MCF 10A (cell line): ENCODE results near the gene ZNF649. TPM values are rescaled to one million over a fixed set of nuclear protein-coding genes. Genes with fewer than 3 reads are reported as not detected.

Experiments used
- BruUV-seq: library from RNA; stranded (reverse); fragments of 400-500 nt; replicated peaks from 2 replicates; lab custom pipeline; 2021; lab: Mats Ljungman, UMichigan
- CTCF ChIA-PET: fragments of 300-600 bp; sonication (Branson Sonifier 250); formaldehyde crosslinking; extraction: SDS; loops from one replicate; lab custom pipeline; 2021; ENCODE audit warnings: antibody characterized with exemption, inconsistent platforms; lab: Yijun Ruan, JAX
- POLR2A ChIA-PET: fragments of 300-600, 350-650 bp; sonication (Branson Sonifier 250); formaldehyde crosslinking; extraction: SDS; loops from one replicate; lab custom pipeline; 2020; ENCODE audit warnings: antibody characterized with exemption, inconsistent platforms; lab: Yijun Ruan, JAX
- DNase-seq: peaks from one replicate; pipeline ENCODE4 v3.0.0-alpha.2; 2018; ENCODE audit not compliant: unreplicated experiment
- H3K27ac Mint-ChIP-seq: one replicate; pipeline ENCODE4 v1.8.0; 2022; ENCODE audit warnings: mild to moderate bottlenecking, low read depth, mixed read lengths; ENCODE audit not compliant: unreplicated experiment
- H3K27me3 Mint-ChIP-seq: one replicate; pipeline ENCODE4 v1.8.0; 2022; ENCODE audit warnings: mixed read lengths; ENCODE audit not compliant: insufficient read depth, unreplicated experiment
- H3K36me3 Mint-ChIP-seq: one replicate; pipeline ENCODE4 v1.8.0; 2022; ENCODE audit warnings: mild to moderate bottlenecking, moderate library complexity, mixed read lengths; ENCODE audit not compliant: insufficient read depth, unreplicated experiment
- H3K4me1 Mint-ChIP-seq: one replicate; pipeline ENCODE4 v1.8.0; 2022; ENCODE audit warnings: mixed read lengths; ENCODE audit not compliant: insufficient read depth, unreplicated experiment
- H3K4me3 Mint-ChIP-seq: one replicate; pipeline ENCODE4 v1.8.0; 2022; ENCODE audit warnings: mild to moderate bottlenecking, moderate library complexity, mixed read lengths; ENCODE audit not compliant: unreplicated experiment
- H3K9me3 Mint-ChIP-seq: one replicate; pipeline ENCODE4 v1.8.0; 2022; ENCODE audit warnings: mixed read lengths; ENCODE audit not compliant: unreplicated experiment
- CTCF ChIP-seq: fragments of 200-600 bp; IDR thresholded peaks from one replicate; pipeline ENCODE4 v1.8.0; 2022; ENCODE audit warnings: antibody characterized with exemption, mild to moderate bottlenecking; ENCODE audit not compliant: unreplicated experiment
- intact Hi-C: fragments of 100-400 bp; cut with micrococcal nuclease; formaldehyde crosslinking; loops from 2 replicates; pipeline ENCODE4 v1.14.1; 2022
- total RNA-seq: library from RNA; stranded (reverse); gene quantifications from 2 replicates; pipeline ENCODE4 v1.2.3, GENCODE V29; 2022

The ZNF649 gene
- total RNA-seq, 1 experiment from 2014 or later = 9.5 TPM

- intact Hi-C loops = loop anchor here (2.0 to 10.0 kb wide), 3 partner anchors 60 to 308 kb away; partner anchors contain the start of genes ZNF350 and ZNF432
- peaks cover 27% of the 10 kb centered on the region for H3K36me3 Mint-ChIP-seq
- POLR2A ChIA-PET = interaction anchor here (0.8 to 1.4 kb wide), 5 partner anchors 14 to 1025 kb away, joined by 3 to 7 read pairs (median 4); partner anchors contain the start of gene ZNF432
- BruUV-seq = no TSS peak
- CTCF ChIA-PET = interaction anchor here (0.5 to 0.6 kb wide), 3 partner anchors 12 to 83 kb away, joined by 3 read pairs; partner anchors contain the start of gene ZNF649
- H3K9me3 Mint-ChIP-seq = peaks cover 10% of the 10 kb centered on the region
- DNase-seq = peak; percentile 95
- TF ChIP-seq CTCF = no peak
- peak within 1 kb of the TSS; percentile 91 for H3K4me3 Mint-ChIP-seq
- H3K4me1 Mint-ChIP-seq = peaks cover 9% of the 10 kb centered on the region
- no peaks in the 10 kb centered on the region for H3K27me3 Mint-ChIP-seq
- H3K27ac Mint-ChIP-seq = peak within 1 kb of the TSS; percentile 89
Measured at GRCh38 chr19:51926784-51927741, 22.2 kb upstream of the ZNF649 start, which contains the start of gene ZNF613. Gene ZNF613, plus strand, starts transcription at chr19:51927472. Its CDS starts 8,749 bp downstream, at chr19:51936221.

GRCh38 chr19:51926426-51926783 lies 21.6 kb upstream of the ZNF649 start:
- H3K27me3 Mint-ChIP-seq = no peaks in the 10 kb centered on the region
- H3K27ac Mint-ChIP-seq = peak overlapping the region; percentile 89
- H3K4me1 Mint-ChIP-seq = peaks cover 9% of the 10 kb centered on the region
- no TSS peak for BruUV-seq
- no peak for DNase-seq
- intact Hi-C loops = loop anchor here (2.0 to 10.0 kb wide), 3 partner anchors 60 to 308 kb away; partner anchors contain the start of genes ZNF350 and ZNF432
- H3K4me3 Mint-ChIP-seq = peak overlapping the region; percentile 91
- peaks cover 9% of the 10 kb centered on the region for H3K9me3 Mint-ChIP-seq
- ChIA-PET CTCF (no interaction called here), POLR2A (interaction anchor here (0.8 to 1.4 kb wide), 4 partner anchors 15 to 168 kb away, joined by 3 to 7 read pairs (median 4); partner anchors contain the start of gene ZNF432)
- H3K36me3 Mint-ChIP-seq = peaks cover 21% of the 10 kb centered on the region
- no peak for TF ChIP-seq CTCF

- BruUV-seq = no TSS peak
- POLR2A ChIA-PET = no interaction called here
- intact Hi-C loops = loop anchor here (10.0 kb wide), 2 partner anchors 123 to 313 kb away; partner anchors contain the start of gene ZNF432
- Mint-ChIP-seq H3K36me3 (peaks cover 6% of the 10 kb centered on the region), H3K27me3 (no peaks in the 10 kb centered on the region), H3K9me3 (peaks cover 18% of the 10 kb centered on the region), H3K27ac (no peak overlapping the region), H3K4me3 (no peak overlapping the region), H3K4me1 (no peaks in the 10 kb centered on the region)
- peak; percentile 9 for DNase-seq
- no peak for TF ChIP-seq CTCF
- CTCF ChIA-PET = no interaction called here
Measured at GRCh38 chr19:51921949-51922348, 17.1 kb upstream of the ZNF649 start.

- intact Hi-C loops = loop anchor here (10.0 kb wide), 2 partner anchors 125 to 315 kb away; partner anchors contain the start of gene ZNF432
- CTCF ChIA-PET = interaction anchor here (0.5 kb wide), 1 partner anchor 262 kb away, joined by 3 read pairs; no protein-coding TSS in a partner anchor
- POLR2A ChIA-PET = no interaction called here
- no TSS peak for BruUV-seq
- Mint-ChIP-seq H3K4me3 (no peak overlapping the region), H3K27me3 (no peaks in the 10 kb centered on the region), H3K36me3 (peaks cover 6% of the 10 kb centered on the region), H3K4me1 (no peaks in the 10 kb centered on the region), H3K9me3 (peaks cover 28% of the 10 kb centered on the region), H3K27ac (no peak overlapping the region)
- no peak for DNase-seq
- TF ChIP-seq CTCF = no peak
Measured at GRCh38 chr19:51919606-51920005, 14.8 kb upstream of the ZNF649 start.
